Urothelium cell line (cell line): ENCODE measurements around the gene CAB39L.

Experiments
- DNase-seq: peaks from one replicate; pipeline ENCODE4 v3.0.0; 2011; ENCODE audit warnings: low spot score, mixed read lengths
- FAIRE-seq: peaks from 2 replicates; lab custom pipeline; 2011; peaks lifted over from hg19 to GRCh38; lab: Jason Lieb, UNC

The CAB39L gene

DNA sequence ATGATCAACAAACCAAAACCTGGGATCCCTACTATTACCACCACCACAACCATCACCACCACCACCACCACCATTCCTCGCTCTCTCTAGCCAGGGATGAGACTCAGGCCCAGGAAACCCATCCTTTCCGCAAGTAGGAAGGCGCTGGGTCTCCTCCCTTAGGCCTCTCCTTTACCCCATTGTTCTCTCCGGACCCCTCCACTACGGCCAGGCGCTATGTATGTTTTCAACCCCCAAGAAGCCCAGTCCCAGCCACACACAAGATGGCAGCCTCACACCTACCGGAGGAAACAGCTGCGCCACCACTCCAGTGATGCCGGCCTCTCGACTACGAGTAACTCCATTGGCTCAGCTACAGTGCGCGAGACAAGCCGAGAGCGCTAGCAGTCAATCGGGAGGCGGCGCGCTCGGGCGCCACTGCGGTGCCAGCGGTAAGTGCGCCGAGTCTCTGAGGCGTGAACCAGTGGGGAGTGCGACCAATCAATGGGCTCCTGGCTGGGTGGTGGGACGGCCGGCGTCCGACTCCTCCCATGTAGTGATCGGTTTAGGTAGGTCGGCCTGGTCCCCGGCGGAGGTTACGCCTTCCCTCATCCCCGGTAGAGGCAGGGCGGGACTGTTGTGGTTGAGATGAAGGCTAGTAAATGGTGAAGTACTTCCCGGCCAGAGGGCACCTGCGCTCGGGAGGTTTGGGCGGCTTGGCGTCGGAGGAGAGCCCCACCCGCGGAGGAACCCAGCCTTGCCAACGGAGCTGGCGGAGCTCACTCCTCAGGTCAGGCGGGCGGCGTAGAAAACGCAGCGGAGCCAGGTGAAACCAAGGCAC is at the start of gene CAB39L, which contains the start of gene SETDB2:
Gene CAB39L, minus strand, starts transcription at position 361 of the 820 bp plus-strand sequence. CDS start 61,154 bp downstream, outside the sequence.
Gene SETDB2, plus strand, starts transcription at position 571 of the 820 bp plus-strand sequence. CDS start 7,620 bp downstream, outside the sequence.
- DNase-seq: peak; percentile 92
- FAIRE-seq: peak; percentile 90

GRCh38 chr13:49488563-49488962 is 44.7 kb upstream of the CAB39L start:
- DNase-seq (no peak), FAIRE-seq (no peak)

DNA sequence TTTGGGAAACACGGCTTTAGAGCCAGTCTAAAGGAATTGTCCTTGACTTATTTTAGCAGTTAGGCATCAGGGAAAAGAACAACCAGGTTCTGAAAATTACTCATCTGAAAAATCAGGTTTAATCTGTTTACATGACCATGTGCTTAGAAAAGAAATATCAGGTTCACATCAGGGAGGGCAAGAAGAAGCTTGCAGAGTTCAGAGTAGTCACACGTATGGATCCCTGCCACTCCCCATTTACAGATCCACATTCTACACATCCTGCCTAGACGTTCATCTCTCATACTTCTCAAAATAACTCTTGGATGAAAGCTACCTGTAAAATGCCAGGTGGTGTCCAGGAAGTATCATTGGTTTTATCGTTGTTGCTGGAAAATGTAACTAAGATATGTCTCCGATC is 37.9 kb upstream of the CAB39L start:
- DNase-seq (no peak), FAIRE-seq (no peak)

- DNase-seq (no peak), FAIRE-seq (no peak)
Observed at GRCh38 chr13:49476529-49476928, 32.7 kb upstream of the CAB39L start.

DNA sequence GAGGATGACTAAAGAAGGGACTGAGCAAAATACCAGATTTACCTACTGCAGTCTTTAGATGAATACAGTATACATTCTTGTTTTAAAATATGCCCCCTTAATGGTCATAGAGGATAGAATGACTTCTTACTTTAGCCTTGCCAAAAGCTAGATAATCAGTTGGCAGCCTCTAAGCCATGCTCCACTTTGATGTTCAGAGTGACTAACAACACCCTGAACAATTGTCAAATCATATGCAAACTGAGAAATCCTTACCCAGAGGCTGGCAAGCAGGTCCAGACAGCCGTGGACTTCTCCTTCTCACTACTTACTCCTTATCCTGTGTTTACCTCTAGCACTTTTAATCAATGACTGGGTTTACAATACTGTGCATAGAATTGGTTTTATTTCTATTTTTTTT is 28.3 kb upstream of the CAB39L start:
- no peak for FAIRE-seq
- DNase-seq: no peak

DNA sequence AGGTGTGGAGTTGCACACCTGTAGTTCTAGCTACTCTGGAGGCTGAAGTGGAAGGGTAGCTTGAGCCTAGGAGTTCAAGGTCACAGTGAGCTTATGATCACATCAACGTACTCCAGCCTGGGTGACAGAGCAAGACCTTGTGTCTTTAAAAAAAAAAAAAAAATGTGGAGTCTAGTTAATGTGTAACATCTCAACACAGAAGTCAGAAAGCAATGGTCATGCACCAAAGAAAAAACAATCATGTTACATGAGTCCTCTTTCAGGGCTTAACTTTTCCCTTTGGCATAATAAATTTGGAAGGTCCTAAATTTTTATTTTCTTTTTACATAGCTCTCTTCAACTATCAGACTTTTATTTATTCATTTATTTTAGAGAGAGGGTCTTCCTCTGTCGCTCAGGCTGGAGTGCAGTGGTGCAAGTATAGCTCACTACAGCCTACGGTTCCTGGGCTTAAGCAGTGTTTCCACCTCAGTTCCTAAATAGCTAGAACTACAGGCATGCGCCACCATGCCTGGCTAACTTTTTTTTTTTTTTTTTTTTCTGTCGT is 22.5 kb upstream of the CAB39L start:
- no peak for FAIRE-seq
- DNase-seq: no peak

- FAIRE-seq (no peak), DNase-seq (no peak)
Observed at GRCh38 chr13:49464621-49465325, 20.9 kb upstream of the CAB39L start.

DNA sequence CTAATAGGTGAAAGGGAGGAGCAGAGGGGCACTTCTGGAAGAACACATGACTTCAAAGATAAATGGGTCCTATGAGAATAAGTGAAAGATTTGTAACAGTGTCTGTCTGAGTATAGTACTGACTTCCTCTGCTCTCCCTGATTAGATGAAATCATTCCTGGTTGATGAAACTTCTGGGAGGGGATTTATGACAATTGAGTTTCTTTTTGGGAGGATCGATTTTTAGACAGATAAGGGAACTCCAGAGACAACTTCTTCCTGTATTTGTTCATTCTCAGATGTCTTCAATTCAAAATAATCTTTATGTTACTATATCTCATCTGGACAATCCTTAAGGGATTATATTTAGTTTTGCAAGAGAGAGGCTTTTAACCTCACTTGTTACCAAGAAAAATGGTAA is 20.2 kb upstream of the CAB39L start:
- DNase-seq (no peak), FAIRE-seq (no peak)

DNA sequence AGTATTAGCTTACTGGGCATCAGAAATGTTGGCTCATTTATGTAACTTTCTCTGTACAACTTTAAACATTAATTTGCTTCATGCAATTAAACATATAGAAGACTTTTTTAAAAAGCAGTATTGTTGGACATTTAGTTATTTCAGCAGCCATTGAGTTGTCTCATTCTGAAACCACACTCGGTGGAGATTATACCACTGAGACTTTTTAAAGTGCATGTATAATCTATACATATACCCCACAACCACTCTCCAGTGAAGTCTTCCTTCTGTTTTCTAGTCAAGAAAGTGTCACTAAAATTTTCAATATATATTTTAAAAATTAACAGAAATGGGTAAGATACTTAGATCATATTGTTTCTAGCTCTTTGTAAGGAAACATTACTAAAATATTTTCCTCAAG is 15.7 kb upstream of the CAB39L start:
- FAIRE-seq (no peak), DNase-seq (no peak)

- DNase-seq (no peak), FAIRE-seq (no peak)
Observed at GRCh38 chr13:49457221-49457620, 13.4 kb upstream of the CAB39L start.

- no peak for DNase-seq
- no peak for FAIRE-seq
Observed at GRCh38 chr13:49456156-49456555, 12.3 kb upstream of the CAB39L start.

GRCh38 chr13:49455007-49455398 is 11.1 kb upstream of the CAB39L start:
- FAIRE-seq: no peak
- DNase-seq: no peak

GRCh38 chr13:49454388-49455006 is 10.6 kb upstream of the CAB39L start:
- FAIRE-seq (no peak), DNase-seq (no peak)

DNA sequence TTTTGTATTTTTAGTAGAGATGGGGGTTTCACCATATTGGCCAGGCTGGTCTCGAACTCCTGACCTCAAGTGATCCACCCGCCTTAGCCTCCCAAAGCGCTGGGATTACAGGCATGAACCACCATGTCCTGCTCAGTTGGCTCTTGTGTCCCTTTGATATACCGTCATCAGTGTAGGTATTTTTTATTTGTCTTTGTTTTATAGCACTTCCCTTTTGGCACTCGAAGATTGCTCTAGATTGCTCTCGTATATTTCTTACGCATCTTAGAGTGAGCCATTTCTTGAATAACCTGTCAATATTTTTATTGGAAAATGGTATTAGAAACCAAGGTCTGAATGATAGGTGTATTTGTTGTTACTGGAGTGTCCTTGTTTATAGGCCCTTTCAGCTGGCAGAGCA is 9.6 kb upstream of the CAB39L start:
- DNase-seq (no peak), FAIRE-seq (no peak)

DNA sequence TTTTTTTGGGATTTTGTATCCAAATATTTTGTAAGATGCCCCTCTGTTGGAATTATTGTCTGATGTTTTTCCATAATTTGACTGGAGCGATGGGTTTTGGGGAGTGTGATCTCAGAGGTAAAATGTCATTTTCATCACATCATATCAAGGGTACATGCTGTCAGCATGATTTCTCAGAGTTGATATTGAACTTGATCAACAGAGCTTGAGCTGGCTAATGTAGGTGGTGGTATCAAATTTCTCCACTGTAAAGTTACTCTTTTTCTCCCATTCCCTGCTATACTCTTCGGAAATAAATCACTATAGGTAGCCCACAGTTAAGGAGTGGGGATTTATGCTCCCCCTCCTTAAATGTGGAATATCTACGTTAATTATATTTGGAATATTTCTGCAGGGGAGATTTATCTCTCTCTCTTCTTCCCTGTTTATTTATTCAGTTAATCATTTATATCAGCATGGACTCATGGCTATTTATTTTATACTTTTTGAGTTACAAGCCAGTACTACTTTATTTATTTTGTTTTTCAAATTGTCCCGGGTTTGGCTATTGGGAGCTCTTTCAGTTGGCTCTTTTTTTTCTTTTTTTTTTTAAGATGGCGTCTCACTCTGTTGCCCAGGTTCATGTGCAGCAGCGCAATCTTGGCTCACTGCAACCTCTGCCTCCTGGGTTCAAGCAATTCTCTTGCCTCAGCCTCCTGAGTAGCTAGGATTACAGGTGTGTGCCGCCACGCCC is 9.0 kb upstream of the CAB39L start:
- DNase-seq (no peak), FAIRE-seq (no peak)

DNA sequence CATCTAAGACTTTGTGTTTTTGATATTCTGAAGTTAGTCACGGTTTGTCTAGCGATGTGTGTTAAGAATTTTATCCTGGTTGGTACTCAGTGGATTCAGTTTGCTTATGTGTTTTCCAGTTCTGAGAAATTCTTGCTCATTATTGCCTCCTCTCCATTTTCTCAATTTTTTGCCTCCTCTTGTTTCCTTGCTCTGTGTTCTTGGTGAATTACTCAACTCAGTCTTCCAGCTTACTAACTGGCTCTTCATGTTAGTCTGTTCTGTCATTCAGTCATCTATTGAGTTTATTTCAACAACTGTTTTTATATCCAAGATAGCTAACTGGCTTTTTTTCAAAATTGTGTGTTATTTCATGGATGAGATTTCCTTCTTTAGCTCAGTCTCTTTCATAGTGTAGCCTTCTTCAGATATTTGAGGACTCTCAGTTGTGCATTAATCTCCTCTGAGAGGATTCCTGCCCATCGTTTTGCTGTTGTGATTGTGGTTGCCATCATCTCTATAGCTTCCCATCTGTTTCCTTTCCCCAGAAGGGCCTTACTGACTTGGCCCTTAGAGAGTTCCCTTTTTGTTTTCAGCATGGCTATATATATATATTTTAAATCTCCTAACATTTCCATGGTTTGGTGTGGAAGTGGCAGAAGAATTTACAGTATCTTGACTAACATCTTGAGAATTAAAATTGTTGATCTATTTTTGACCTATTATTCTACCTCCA is 6.4 kb upstream of the CAB39L start:
- no peak for FAIRE-seq

GRCh38 chr13:49448753-49449152 is 4.9 kb upstream of the CAB39L start:
- no peak for FAIRE-seq
- DNase-seq: no peak

More for the DNA sequence above, 6.4 kb upstream of the CAB39L start:
- no peak for DNase-seq

DNA sequence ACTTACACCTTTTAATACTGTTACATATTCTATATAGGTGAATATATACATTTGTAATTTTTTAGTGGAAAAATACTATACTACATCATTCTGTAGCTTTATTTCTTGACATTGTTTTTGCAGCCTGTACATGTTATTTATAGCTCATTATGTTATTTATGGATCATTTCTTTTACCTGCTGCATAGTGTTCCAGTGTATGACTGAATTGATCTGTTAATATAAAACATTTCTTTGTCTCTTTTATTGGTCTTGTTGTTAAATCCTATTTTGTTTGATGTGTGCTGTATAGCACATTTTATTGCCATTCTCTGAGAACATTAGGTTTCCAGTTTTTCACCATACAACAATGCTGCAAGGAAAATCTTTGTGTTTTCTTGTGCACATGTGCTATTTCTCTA is 2.6 kb upstream of the CAB39L start:
- FAIRE-seq (no peak), DNase-seq (no peak)

DNA sequence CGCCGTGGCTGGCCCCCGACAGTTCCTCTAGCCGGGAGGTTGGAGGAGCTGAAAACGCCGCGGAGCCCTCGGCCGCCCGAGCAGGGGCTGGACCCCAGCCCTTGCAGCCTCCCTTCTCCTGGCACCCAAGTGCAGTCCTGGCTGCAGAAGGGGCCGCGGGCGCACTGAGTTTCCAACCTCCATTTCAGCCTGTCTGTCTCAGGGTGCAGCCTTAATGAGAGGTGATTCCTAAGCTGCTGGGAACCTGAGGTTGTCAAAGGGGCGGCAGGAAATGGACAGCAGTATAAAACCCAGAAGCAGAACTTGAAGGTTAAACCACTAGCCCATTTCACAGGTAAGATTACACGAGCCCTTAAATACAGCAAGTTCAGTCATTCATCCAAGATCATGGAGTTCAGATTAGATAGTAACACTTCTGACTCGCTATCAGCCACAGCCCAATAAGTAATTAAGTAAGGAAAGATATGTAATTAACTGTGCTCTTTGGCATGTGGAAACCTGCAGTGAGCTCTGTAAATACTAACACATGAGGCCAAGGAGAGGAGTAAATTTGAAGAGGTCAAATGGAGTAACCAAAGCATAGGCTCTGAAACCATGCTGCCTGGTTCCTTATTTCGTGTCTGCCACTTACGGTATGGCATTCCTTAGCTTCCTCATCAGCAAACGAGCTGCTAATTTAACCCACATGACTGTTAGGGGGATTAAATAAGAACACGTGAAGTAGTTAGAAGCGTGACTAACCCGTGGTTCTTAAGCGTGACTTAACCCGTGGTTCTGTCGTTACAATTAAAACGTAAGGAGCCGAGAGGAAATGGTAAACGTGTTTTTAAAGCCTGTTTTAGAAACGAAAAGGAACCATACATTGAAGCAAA is 896 bp upstream of the CAB39L start:
- FAIRE-seq: no peak
- no peak for DNase-seq
